HG02840 (cell line): ENCODE measurements around the gene PAQR5.

Experiments used
- ATAC-seq: cut with Tn5 transposase; IDR thresholded peaks from one replicate; pipeline ENCODE4 v1.9.1; 2021; ENCODE audit warnings: mild to moderate bottlenecking, moderate library complexity, moderate number of reproducible peaks; ENCODE audit not compliant: unreplicated experiment, low FRiP score

The PAQR5 gene

GRCh38 chr15:69452692-69453521 is 154.2 kb downstream of the PAQR5 start, which contains the start of gene RPLP1:
Gene RPLP1 (plus strand): TSS chr15:69452818. CDS start chr15:69452949, 131 bp downstream.
- ATAC-seq, result peak; percentile 83

GRCh38 chr15:69454953-69455352 is 156.2 kb downstream of the PAQR5 start:
- no peak for ATAC-seq

- ATAC-seq, result no peak
Measured at GRCh38 chr15:69456208-69457166, 157.8 kb downstream of the PAQR5 start.
